K562 (cell line): ENCODE results near the gene ZNF865. TPM values are rescaled to one million over a fixed set of nuclear protein-coding genes. Genes with fewer than 3 reads are reported as not detected.

ENCODE experiments used
- CGGBP1 ChIP-seq: fragments of 250-450 bp; sonication (Bioruptor Pico); IDR thresholded peaks from 2 replicates; pipeline ENCODE4 v1.9.0; 2021; ENCODE audit warnings: mild to moderate bottlenecking
- ETS1 ChIP-seq: conservative IDR thresholded peaks from 2 replicates; pipeline ENCODE4 v1.6.1; 2011; ENCODE audit warnings: low read depth, mild to moderate bottlenecking, low read length; ENCODE audit not compliant: control insufficient read depth
- GTF3C2 ChIP-seq: IDR thresholded peaks from 3 replicates; pipeline ENCODE4 v1.6.1; 2011; ENCODE audit warnings: borderline replicate concordance, mild to moderate bottlenecking, moderate library complexity; ENCODE audit not compliant: insufficient read length; ENCODE audit errors: extremely low read depth
- NELFE ChIP-seq: IDR thresholded peaks from 2 replicates; pipeline ENCODE4 v1.6.1; 2011; ENCODE audit warnings: mild to moderate bottlenecking; ENCODE audit not compliant: insufficient read depth, insufficient read length
- POLR3A ChIP-seq: IDR thresholded peaks from 2 replicates; pipeline ENCODE4 v1.6.1; 2011; ENCODE audit warnings: borderline replicate concordance, mild to moderate bottlenecking, moderate library complexity; ENCODE audit not compliant: insufficient read length, insufficient read depth; ENCODE audit errors: extremely low read depth
- SP1 ChIP-seq: sonication (generic); formaldehyde crosslinking; IDR thresholded peaks from 2 replicates; pipeline ENCODE4 v1.8.1; 2022; ENCODE audit warnings: mild to moderate bottlenecking, missing genetic modification reagents
- TSHZ1 ChIP-seq: fragments of 250-450 bp; sonication (Bioruptor Pico); IDR thresholded peaks from 2 replicates; pipeline ENCODE4 v1.4.0; 2020; ENCODE audit warnings: mild to moderate bottlenecking, moderate library complexity
- VEZF1 ChIP-seq: fragments of 200-800 bp; sonication (Bioruptor generic); IDR thresholded peaks from 2 replicates; pipeline ENCODE4 v1.6.1; 2017; ENCODE audit warnings: missing genetic modification characterization, missing compliant biosample characterization
- ZNF232 ChIP-seq: sonication (generic); formaldehyde crosslinking; IDR thresholded peaks from 2 replicates; pipeline ENCODE4 v1.8.0; 2022; ENCODE audit warnings: mild to moderate bottlenecking, missing genetic modification reagents
- ZNF3 ChIP-seq: fragments of 250-450 bp; sonication (Bioruptor Pico); IDR thresholded peaks from 2 replicates; pipeline ENCODE4 v1.5.0; 2021; ENCODE audit warnings: mild to moderate bottlenecking, moderate library complexity
- ZNF384 ChIP-seq: IDR thresholded peaks from 2 replicates; pipeline ENCODE4 v1.6.1; 2012; ENCODE audit warnings: low read depth, low read length, improper control_type of control experiment
- ZNF512 ChIP-seq: IDR thresholded peaks from 2 replicates; pipeline ENCODE4 v1.6.1; 2016; ENCODE audit warnings: missing genetic modification characterization, missing compliant biosample characterization
- ZNF699 ChIP-seq: fragments of 250-450 bp; sonication (Bioruptor Pico); IDR thresholded peaks from 2 replicates; pipeline ENCODE4 v1.8.0; 2021; ENCODE audit warnings: mild to moderate bottlenecking, moderate library complexity; ENCODE audit not compliant: insufficient replicate concordance
- ZNF764 ChIP-seq: fragments of 250-450 bp; sonication (Bioruptor Pico); IDR thresholded peaks from 2 replicates; pipeline ENCODE4 v1.4.0; 2020; ENCODE audit warnings: low read depth, mild to moderate bottlenecking, moderate library complexity
- polyA plus RNA-seq, 8 experiments: library from polyadenylated mRNA; depleted of rRNA in 4 of 8; stranded (reverse) in 5 of 8; unstranded in 3 of 8; fragments of >200 nt; fragmentation: Nextera tagmentation in 2 of 8; fragmentation: Illumina TruSeq in 1 of 8; extraction: Ambion mirVana in 2 of 8; extraction: Trizol in 1 of 8; gene quantifications; 2 replicates each; pipeline versions ENCODE4 v1.2.1 to v1.2.3, GENCODE V29; 2011 to 2014; ENCODE audit warnings: inconsistent platforms in 1 of 8, missing spikeins in 1 of 8
- total RNA-seq, 7 experiments: library from RNA; depleted of rRNA in 6 of 7; stranded (reverse); fragments of >200 nt in 6 of 7; fragmentation: Illumina TruSeq in 2 of 7; extraction: Trizol in 2 of 7; gene quantifications; 2 replicates each; pipeline versions ENCODE4 v1.2.1 to v1.2.3, GENCODE V29; 2011 to 2021; ENCODE audit warnings: low replicate concordance in 1 of 7

Gene ZNF865
- total and polyA plus RNA-seq, 9 of the 15 experiments (the other 6 are each of a cell fraction or from before 2014, with no cell fraction given), result 0.40 to 18.8 (median 1.6) TPM; not detected in 2

GRCh38 chr19:55643003-55643886, 37.8 kb downstream of the ZNF865 start, which contains the start of gene ZNF581 (continued):
- TF ChIP-seq TSHZ1 (CRISPR knock-in tag), result no peak
- no peak for TF ChIP-seq CGGBP1 (CRISPR knock-in tag)
- no peak for TF ChIP-seq ZNF699 (CRISPR knock-in tag)
- TF ChIP-seq SP1 (CRISPR knock-in tag), result peak; percentile 84
- TF ChIP-seq ZNF512 (tag), result no peak
- peak; percentile 54; the same call in 1 of the 2 replicates for TF ChIP-seq ETS1
- TF ChIP-seq GTF3C2, result no peak
- TF ChIP-seq VEZF1 (CRISPR knock-in tag), result peak; percentile 96
- no peak for TF ChIP-seq POLR3A
- no peak for TF ChIP-seq ZNF3 (CRISPR knock-in tag)
- no peak for TF ChIP-seq ZNF232 (CRISPR knock-in tag)
- TF ChIP-seq ZNF764 (CRISPR knock-in tag), result no peak
- TF ChIP-seq ZNF384, result 0 out of 2 replicates have a peak, but pooled peaks have one; percentile 29
- TF ChIP-seq NELFE, result no peak
